Cardiac fibroblast (primary cell): Measurements from ENCODE around the gene PTBP3.

Source experiments
- DNase-seq, 2 donors: peaks; one replicate each; pipeline versions ENCODE4 v3.0.0 to v3.0.0-alpha.2; 2010; ENCODE audit warnings: low read depth in 2 of 2
- H3K4me3 ChIP-seq, 2 donors: replicated peaks in 1 of 2; 1 replicate in 1 of 2; 2 replicates in 1 of 2; pipeline ENCODE4 v1.5.1; 2011; ENCODE audit warnings: low read depth in 2 of 2, low read length in 2 of 2, mild to moderate bottlenecking in 2 of 2, moderate library complexity in 1 of 2
- CTCF ChIP-seq: IDR thresholded peaks from one replicate; pipeline ENCODE4 v1.5.1; 2011; ENCODE audit warnings: low read depth, mild to moderate bottlenecking, low read length, inconsistent platforms

Gene PTBP3

GRCh38 chr9:112348257-112349007 is 15.0 kb upstream of the PTBP3 start:
- peak; percentile 86 to 88 for DNase-seq
- TF ChIP-seq CTCF, result no peak
- peak overlapping the region; percentile 44 to 53 for H3K4me3 ChIP-seq

- no peak for TF ChIP-seq CTCF
- H3K4me3 ChIP-seq, result no peak overlapping the region
- DNase-seq, result peak; percentile 48 to 57
These were observed 8.3 kb upstream of the PTBP3 start for GRCh38 chr9:112341730-112342129.

GRCh38 chr9:112339886-112340285 is 6.5 kb upstream of the PTBP3 start:
- TF ChIP-seq CTCF, result no peak
- no peak overlapping the region for H3K4me3 ChIP-seq
- DNase-seq, result no peak

- H3K4me3 ChIP-seq, result no peak overlapping the region
- peak in 1 of 2 donors; percentile 80 for DNase-seq
- no peak for TF ChIP-seq CTCF
These were observed 5.1 kb upstream of the PTBP3 start for GRCh38 chr9:112338561-112338960.

GRCh38 chr9:112337547-112337946 is 4.1 kb upstream of the PTBP3 start:
- H3K4me3 ChIP-seq, result no peak overlapping the region
- TF ChIP-seq CTCF, result no peak
- DNase-seq, result no peak

- no peak for TF ChIP-seq CTCF
- H3K4me3 ChIP-seq, result peak overlapping the region; percentile 60 to 67
- DNase-seq, result peak; percentile 46 to 56
These were observed 1.0 kb upstream of the PTBP3 start for GRCh38 chr9:112334432-112334841.
